HepG2 (cell line): ENCODE results near the gene SVOPL.

Experiments
- DPF2 ChIP-seq: sonication (generic); formaldehyde crosslinking; IDR thresholded peaks from 2 replicates; pipeline ENCODE4 v1.4.0; 2020; ENCODE audit warnings: mild to moderate bottlenecking, low read depth, missing genetic modification reagents, borderline replicate concordance
- FOXJ3 ChIP-seq: sonication (generic); formaldehyde crosslinking; IDR thresholded peaks from 2 replicates; pipeline ENCODE4 v1.4.0; 2020; ENCODE audit warnings: missing genetic modification reagents, mild to moderate bottlenecking, borderline replicate concordance
- GABPA ChIP-seq, 2 experiments: IDR thresholded peaks; 2 replicates each; pipeline ENCODE4 v1.6.1; 2011 to 2016; ENCODE audit warnings: low read depth in 2 of 2, low read length in 1 of 2, missing biosample characterization in 1 of 2, missing genetic modification characterization in 1 of 2
- KDM5A ChIP-seq: fragments of 200-600 bp; sonication (generic); IDR thresholded peaks from 2 replicates; pipeline ENCODE4 v1.7.0; 2018; ENCODE audit warnings: antibody characterized with exemption, mild to moderate bottlenecking, low read length, borderline replicate concordance
- MXD1 ChIP-seq: sonication (generic); formaldehyde crosslinking; IDR thresholded peaks from 2 replicates; pipeline ENCODE4 v1.4.0; 2020; ENCODE audit warnings: mild to moderate bottlenecking, missing genetic modification reagents
- POLR2A ChIP-seq, 2 experiments: IDR thresholded peaks; 2 replicates each; pipeline ENCODE4 v1.6.1; 2011; ENCODE audit warnings: low read depth in 2 of 2, low read length in 2 of 2, mild to moderate bottlenecking in 1 of 2, moderate library complexity in 1 of 2; ENCODE audit not compliant: insufficient read depth in 1 of 2
- ZNF350 ChIP-seq: sonication (generic); formaldehyde crosslinking; IDR thresholded peaks from 2 replicates; pipeline ENCODE4 v1.4.0; 2020; ENCODE audit warnings: mild to moderate bottlenecking, low read depth, missing genetic modification reagents, borderline replicate concordance
- ZNF772 ChIP-seq: sonication (generic); formaldehyde crosslinking; IDR thresholded peaks from 2 replicates; pipeline ENCODE4 v1.5.0; 2020; ENCODE audit warnings: mild to moderate bottlenecking, missing genetic modification reagents

GRCh38 chr7:138691178-138691577 lies 10.0 kb downstream of the SVOPL start:
- TF ChIP-seq POLR2A (IDR thresholded peaks at IDR 0.05; ENCODE audit: insufficient read depth in 1 of 2, low read depth in 2 of 2, low read length in 2 of 2) (no peak), KDM5A (no peak), GABPA (IDR thresholded peaks at IDR 0.05; ENCODE audit: low read depth, low read length) (no peak), GABPA (CRISPR knock-in tag; IDR thresholded peaks at IDR 0.05; ENCODE audit: low read depth) (no peak), MXD1 (CRISPR knock-in tag) (no peak), DPF2 (CRISPR knock-in tag) (no peak), ZNF772 (no peak), FOXJ3 (CRISPR knock-in tag) (no peak), ZNF350 (CRISPR knock-in tag) (no peak)
